Right ventricle myocardium superior (tissue), 1 donor: Measurements from ENCODE around the gene ZBED1. TPM values are rescaled to one million over a fixed set of nuclear protein-coding genes. Genes with fewer than 3 reads are reported as not detected.
"Not testable (repeated sequence)": the region's sequence is repeated elsewhere in the genome, so short reads cannot be mapped to it uniquely, and the experiment has no call there.

Source experiments
- ATAC-seq: fragments of 200-7000 bp; cut with Tn5 transposase; one replicate; pipeline ENCODE4 v1.9.1; 2020; ENCODE audit warnings: mild to moderate bottlenecking; ENCODE audit not compliant: poor library complexity
- DNase-seq: peaks from one replicate; pipeline ENCODE4 v3.0.0-alpha.2; 2020
- intact Hi-C: fragments of 100-400 bp; cut with DNase I; formaldehyde crosslinking; loops from one replicate; pipeline ENCODE4 v1.11.2; 2022
- total RNA-seq: library from RNA; stranded (reverse); fragmentation: NEBNext Ultra II Directional; extraction: Animal tissue kit (Norgen Biotek cat#: 25700); gene quantifications from one replicate; pipeline ENCODE4 v1.2.1, GENCODE V29; 2021
- donor health status: DM: no; HTN: yes; CAD: no; lungs with severe emphysema.

Gene ZBED1
- total RNA-seq, 1 donor from 2014 or later = 75.7 TPM

GRCh38 chrX:2521092-2521926, 20.5 kb upstream of the ZBED1 start:
- peak; percentile 73 for ATAC-seq
- intact Hi-C loops = no loop called here
- DNase-seq = no peak

GRCh38 chrX:2520539-2520938, 19.8 kb upstream of the ZBED1 start:
- intact Hi-C loops = no loop called here
- DNase-seq (no peak), ATAC-seq (no peak)

- ATAC-seq, DNase-seq, intact Hi-C loops: not testable (repeated sequence)
Measured at GRCh38 chrX:2519638-2520037, 18.9 kb upstream of the ZBED1 start.

- intact Hi-C loops = no loop called here
- no peak for DNase-seq
- ATAC-seq = no peak
Measured at GRCh38 chrX:2517055-2517454, 16.3 kb upstream of the ZBED1 start.

GRCh38 chrX:2516623-2517022, 15.8 kb upstream of the ZBED1 start:
- ATAC-seq (no peak), DNase-seq (no peak)
- intact Hi-C loops = no loop called here

- intact Hi-C loops = no loop called here
- DNase-seq (no peak), ATAC-seq (no peak)
Measured at GRCh38 chrX:2514131-2514530, 13.4 kb upstream of the ZBED1 start.

- DNase-seq (no peak), ATAC-seq (no peak)
- intact Hi-C loops = no loop called here
Measured at GRCh38 chrX:2513121-2513664, 12.4 kb upstream of the ZBED1 start.

GRCh38 chrX:2512501-2512900, 11.7 kb upstream of the ZBED1 start:
- intact Hi-C loops = no loop called here
- no peak for ATAC-seq
- no peak for DNase-seq

GRCh38 chrX:2511326-2511725, 10.6 kb upstream of the ZBED1 start:
- no peak for DNase-seq
- intact Hi-C loops = no loop called here
- ATAC-seq = no peak

- no peak for DNase-seq
- ATAC-seq = no peak
- intact Hi-C loops = no loop called here
Measured at GRCh38 chrX:2508648-2509335, 8.0 kb upstream of the ZBED1 start.

GRCh38 chrX:2507904-2508627, 7.3 kb upstream of the ZBED1 start:
- intact Hi-C loops = no loop called here
- no peak for ATAC-seq

GRCh38 chrX:2507196-2507595, 6.4 kb upstream of the ZBED1 start:
- DNase-seq (no peak), ATAC-seq (no peak)
- intact Hi-C loops = no loop called here

More at GRCh38 chrX:2507904-2508627, 7.3 kb upstream of the ZBED1 start:
- no peak for DNase-seq

GRCh38 chrX:2505341-2505740, 4.6 kb upstream of the ZBED1 start:
- DNase-seq, intact Hi-C loops: not testable (repeated sequence)

GRCh38 chrX:2504706-2505332, 4.0 kb upstream of the ZBED1 start:
- DNase-seq (no peak), ATAC-seq (no peak)
- intact Hi-C loops = no loop called here

More at GRCh38 chrX:2505341-2505740, 4.6 kb upstream of the ZBED1 start:
- not testable (repeated sequence) for ATAC-seq

- DNase-seq = no peak
- no peak for ATAC-seq
- intact Hi-C loops = no loop called here
Measured at GRCh38 chrX:2503591-2504500, 3.1 kb upstream of the ZBED1 start.

- ATAC-seq = no peak
- intact Hi-C loops = no loop called here
Measured at GRCh38 chrX:2502668-2503519, 2.1 kb upstream of the ZBED1 start.

GRCh38 chrX:2502120-2502667, 1.4 kb upstream of the ZBED1 start:
- intact Hi-C loops = no loop called here
- ATAC-seq = no peak
- DNase-seq = no peak

More at GRCh38 chrX:2502668-2503519, 2.1 kb upstream of the ZBED1 start:
- DNase-seq = no peak
